ENCODE data around the gene WIPF2. TPM values are rescaled to one million over a fixed set of nuclear protein-coding genes. Genes with fewer than 3 reads are reported as not detected.
A peak's percentile ranks its signal among the peaks of the same experiment; 100 is the strongest.

The WIPF2 gene
- total and polyA plus RNA-seq, 2 experiments from 2014 or later: 7.1 to 21.8 TPM

GRCh38 chr17:40315678-40316570 is 96.8 kb downstream of the WIPF2 start:
- no peak for DNase-seq (ENCODE audit: low read depth in 1 of 2, low spot score in 1 of 2)
- no peaks in the 10 kb centered on the region for H3K9me3 ChIP-seq (ENCODE audit: low read depth)
- H3K4me1 ChIP-seq (ENCODE audit: low read depth): peaks cover 79% of the 10 kb centered on the region
- no peaks in the 10 kb centered on the region for H3K36me3 ChIP-seq
- H3K4me3 ChIP-seq: no peak overlapping the region
- H3K27ac ChIP-seq: peak overlapping the region; percentile 82
- no peaks in the 10 kb centered on the region for H3K27me3 ChIP-seq
- no peak for TF ChIP-seq CTCF (IDR thresholded peaks at IDR 0.05; ENCODE audit: low read depth, low read length)

- Histone ChIP-seq H3K4me1 (ENCODE audit: low read depth) (peaks cover 79% of the 10 kb centered on the region), H3K4me3 (peak overlapping the region; percentile 15), H3K36me3 (no peaks in the 10 kb centered on the region), H3K27me3 (no peaks in the 10 kb centered on the region), H3K27ac (peak overlapping the region; percentile 82), H3K9me3 (ENCODE audit: low read depth) (no peaks in the 10 kb centered on the region)
- DNase-seq (ENCODE audit: low read depth in 1 of 2, low spot score in 1 of 2): peak; percentile 81 to 82
- no peak for TF ChIP-seq CTCF (IDR thresholded peaks at IDR 0.05; ENCODE audit: low read depth, low read length)
Observed at GRCh38 chr17:40316571-40317344, 97.7 kb downstream of the WIPF2 start.

GRCh38 chr17:40317345-40317873 is 98.3 kb downstream of the WIPF2 start:
- H3K27ac ChIP-seq: peak overlapping the region; percentile 82
- H3K27me3 ChIP-seq: no peaks in the 10 kb centered on the region
- peak overlapping the region; percentile 15 for H3K4me3 ChIP-seq
- no peaks in the 10 kb centered on the region for H3K36me3 ChIP-seq
- peak; percentile 74 for TF ChIP-seq CTCF (IDR thresholded peaks at IDR 0.05; ENCODE audit: low read depth, low read length)
- H3K4me1 ChIP-seq (ENCODE audit: low read depth): peaks cover 79% of the 10 kb centered on the region
- H3K9me3 ChIP-seq (ENCODE audit: low read depth): no peaks in the 10 kb centered on the region
- peak; percentile 48 to 77 for DNase-seq (ENCODE audit: low read depth in 1 of 2, low spot score in 1 of 2)

- TF ChIP-seq CTCF (IDR thresholded peaks at IDR 0.05; ENCODE audit: low read depth, low read length): no peak
Observed at GRCh38 chr17:40317880-40318829, 99.1 kb downstream of the WIPF2 start.

More at GRCh38 chr17:40317880-40318829, 99.1 kb downstream of the WIPF2 start:
- H3K27me3 ChIP-seq: no peaks in the 10 kb centered on the region
- no peaks in the 10 kb centered on the region for H3K36me3 ChIP-seq
- H3K27ac ChIP-seq: no peak overlapping the region
- peak overlapping the region; percentile 60 for H3K4me3 ChIP-seq
- peak; percentile 96 to 98 for DNase-seq (ENCODE audit: low read depth in 1 of 2, low spot score in 1 of 2)
- H3K4me1 ChIP-seq (ENCODE audit: low read depth): peaks cover 78% of the 10 kb centered on the region
- no peaks in the 10 kb centered on the region for H3K9me3 ChIP-seq (ENCODE audit: low read depth)
